HG03139 (cell line): ENCODE data around the gene SLC38A9.
"Not testable (repeated sequence)": the region's sequence is repeated elsewhere in the genome, so short reads cannot be mapped to it uniquely, and the experiment has no call there.

Source experiments
- ATAC-seq: cut with Tn5 transposase; IDR thresholded peaks from one replicate; pipeline ENCODE4 v1.9.1; 2021; ENCODE audit not compliant: unreplicated experiment

SLC38A9 gene

DNA sequence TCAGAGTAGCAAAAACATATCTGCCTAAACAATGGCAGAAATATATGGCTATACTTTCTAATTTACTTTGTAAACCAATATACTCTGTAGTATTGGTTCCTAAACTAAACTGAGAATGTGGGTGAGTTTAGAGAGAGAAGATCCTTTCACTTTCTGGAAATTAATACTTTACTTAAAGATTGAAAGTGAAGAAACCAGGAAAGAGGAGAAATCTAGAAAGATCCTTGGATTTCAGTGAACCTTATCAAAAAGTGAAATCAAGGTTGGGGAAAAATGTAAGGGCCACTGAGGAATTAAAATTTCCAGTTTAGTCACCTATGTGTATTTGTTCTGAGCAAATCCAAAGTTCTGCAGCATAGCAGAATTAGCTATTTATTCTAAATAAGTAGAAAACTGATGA is 5.9 kb downstream of the SLC38A9 start:
- no peak for ATAC-seq

- no peak for ATAC-seq
Measured at GRCh38 chr5:55702598-55703345, 9.4 kb downstream of the SLC38A9 start.

- no peak for ATAC-seq
Measured at GRCh38 chr5:55701462-55702103, 10.5 kb downstream of the SLC38A9 start.

- ATAC-seq: no peak
Measured at GRCh38 chr5:55700745-55701144, 11.4 kb downstream of the SLC38A9 start.

- no peak for ATAC-seq
Measured at GRCh38 chr5:55699041-55699688, 13.0 kb downstream of the SLC38A9 start.

- ATAC-seq: not testable (repeated sequence)
Measured at GRCh38 chr5:55696704-55697103, 15.4 kb downstream of the SLC38A9 start.

DNA sequence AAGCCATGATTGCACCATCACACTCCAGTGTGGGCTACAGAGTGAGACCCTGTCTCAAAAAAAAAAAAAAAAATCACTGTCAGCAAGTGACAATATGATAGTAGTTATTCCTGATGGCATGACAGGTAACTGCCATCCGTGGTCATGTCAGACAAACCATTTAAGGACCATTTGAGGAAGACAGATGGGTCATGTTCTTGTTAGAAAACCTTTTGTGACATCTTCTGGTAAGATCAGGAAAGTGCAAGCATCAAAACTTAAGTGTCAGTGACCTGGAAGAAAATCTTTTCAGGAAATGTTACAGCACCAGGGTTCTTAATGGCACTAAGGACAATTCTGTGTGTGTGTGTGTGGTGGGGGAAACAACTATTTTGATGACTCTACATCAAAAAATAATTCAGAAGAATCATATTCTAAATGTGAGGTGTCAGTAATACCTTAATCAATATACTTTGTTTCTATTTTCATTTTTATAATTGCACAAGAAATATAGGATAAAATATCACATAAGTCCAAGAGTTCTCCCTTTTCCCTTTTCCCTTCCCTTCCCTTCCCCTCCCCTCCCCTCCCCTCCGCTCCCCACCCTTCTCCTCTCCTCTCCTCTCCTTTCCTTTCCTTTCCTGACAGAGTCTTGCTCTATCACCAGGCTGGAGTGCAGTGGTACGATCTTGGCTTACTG is 17.8 kb downstream of the SLC38A9 start:
- no peak for ATAC-seq

- no peak for ATAC-seq
Measured at GRCh38 chr5:55692509-55692908, 19.6 kb downstream of the SLC38A9 start.

- ATAC-seq: no peak
Measured at GRCh38 chr5:55692106-55692417, 20.1 kb downstream of the SLC38A9 start.

- no peak for ATAC-seq
Measured at GRCh38 chr5:55691265-55692105, 20.6 kb downstream of the SLC38A9 start.

DNA sequence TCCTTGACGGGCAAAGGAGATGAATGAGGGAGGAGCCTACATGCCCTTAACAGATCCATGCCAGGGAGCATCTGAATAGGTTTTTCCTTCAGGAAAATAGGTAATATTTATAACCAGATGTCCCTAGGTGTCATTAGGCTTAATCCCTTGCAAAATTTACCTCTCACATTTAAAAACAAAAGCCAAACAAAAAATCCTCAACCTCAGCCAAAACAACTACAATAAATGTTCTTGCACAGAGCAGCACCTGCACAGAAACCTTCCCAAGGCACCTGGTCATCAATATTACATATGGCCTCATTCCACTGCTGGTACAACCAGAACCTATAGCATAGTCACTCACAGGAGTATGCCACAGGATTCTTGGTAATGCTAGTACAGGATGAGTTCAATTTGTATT is 30.1 kb downstream of the SLC38A9 start:
- no peak for ATAC-seq

DNA sequence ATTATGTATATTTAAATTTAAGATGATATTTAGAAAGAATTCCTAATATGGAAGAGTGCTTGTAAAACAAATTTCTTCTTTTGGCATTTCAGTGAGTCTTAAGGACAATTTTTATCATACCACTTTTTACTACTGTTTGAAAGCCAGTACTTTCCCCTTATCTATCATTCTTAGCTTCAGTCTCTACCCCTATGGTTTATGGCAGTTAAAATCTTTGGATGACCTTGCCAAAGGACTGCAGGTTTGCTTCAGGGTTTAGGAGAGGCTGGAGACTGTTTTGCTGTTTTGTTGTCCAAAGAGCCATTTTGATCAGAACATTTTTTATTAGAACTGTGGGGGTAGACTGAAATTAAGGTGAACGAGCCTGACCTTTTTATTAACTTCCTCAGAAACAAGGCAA is 30.8 kb downstream of the SLC38A9 start:
- no peak for ATAC-seq

DNA sequence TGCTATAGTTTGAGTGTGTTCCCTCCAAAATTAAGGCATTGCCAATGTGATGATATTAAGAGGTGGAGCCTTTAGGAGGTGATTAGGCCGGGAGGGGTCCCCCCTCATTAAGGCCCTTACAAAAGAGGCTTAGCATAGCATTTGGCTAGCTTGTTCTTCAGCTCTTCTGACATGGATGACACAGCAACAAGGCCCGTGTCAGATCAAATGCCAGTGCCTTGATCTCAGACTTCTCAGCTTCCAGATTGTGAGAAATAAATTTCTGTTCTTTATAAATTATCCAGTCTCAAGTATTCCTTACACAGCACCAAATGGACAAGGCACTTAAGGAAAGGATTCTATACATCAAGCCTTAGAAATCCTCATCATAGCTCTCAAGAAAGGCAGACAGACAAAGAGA is 31.8 kb downstream of the SLC38A9 start:
- no peak for ATAC-seq

DNA sequence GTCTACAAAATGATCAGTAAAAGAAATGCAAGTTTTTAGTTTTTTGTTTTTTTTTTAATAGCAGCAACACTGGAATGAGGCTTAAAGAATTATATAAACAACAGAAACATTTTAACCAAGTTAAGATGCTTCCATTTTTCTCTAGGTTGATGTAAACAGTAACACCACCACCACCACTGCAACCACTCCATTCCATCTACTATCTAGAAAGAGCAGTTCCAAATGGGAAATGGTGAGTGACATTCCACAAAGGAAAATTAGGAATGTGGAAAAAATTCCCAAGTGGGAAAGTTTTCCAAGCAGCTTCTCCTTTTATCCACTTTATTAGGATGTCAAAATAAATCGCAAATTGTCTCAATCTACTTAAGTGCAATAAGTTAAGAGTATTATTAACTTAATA is 32.6 kb downstream of the SLC38A9 start:
- ATAC-seq: no peak

DNA sequence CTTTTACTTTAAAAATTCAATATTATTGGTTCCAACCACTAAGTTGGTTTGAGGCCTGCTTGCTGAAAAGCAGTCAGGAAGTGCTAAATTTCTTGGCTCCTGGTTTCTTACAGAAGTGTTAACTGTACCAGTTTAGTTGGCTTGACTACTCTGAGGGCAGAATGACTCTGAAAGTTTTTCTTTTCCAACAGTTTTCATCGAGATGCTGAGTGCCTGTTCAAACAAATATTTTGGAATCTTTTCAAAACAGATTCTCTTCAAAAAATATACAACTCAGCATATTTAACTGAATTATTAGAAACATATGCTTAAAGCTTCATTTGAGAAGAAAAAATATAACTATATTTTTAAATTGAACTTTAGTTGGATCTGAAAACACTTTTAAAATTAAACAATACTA is 37.0 kb downstream of the SLC38A9 start:
- no peak for ATAC-seq

DNA sequence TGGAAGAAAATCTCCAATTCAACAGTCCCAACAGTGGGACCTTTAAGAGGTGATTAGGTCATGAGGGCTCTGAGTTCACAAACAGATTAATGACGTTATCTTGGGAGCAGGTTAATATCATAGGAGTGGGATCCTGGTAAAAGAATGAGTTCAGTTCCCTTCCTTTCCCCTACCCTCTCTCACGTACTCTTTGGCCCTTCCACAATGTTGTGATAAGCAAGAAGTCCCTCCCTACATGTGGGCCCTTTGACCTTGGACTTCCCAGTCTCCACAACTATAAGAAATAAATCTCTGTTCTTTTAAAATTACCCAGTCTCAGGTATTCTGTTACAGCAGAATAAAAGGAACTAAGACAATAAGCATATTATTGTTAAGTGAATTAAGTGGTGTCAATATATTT is 37.8 kb downstream of the SLC38A9 start:
- no peak for ATAC-seq

DNA sequence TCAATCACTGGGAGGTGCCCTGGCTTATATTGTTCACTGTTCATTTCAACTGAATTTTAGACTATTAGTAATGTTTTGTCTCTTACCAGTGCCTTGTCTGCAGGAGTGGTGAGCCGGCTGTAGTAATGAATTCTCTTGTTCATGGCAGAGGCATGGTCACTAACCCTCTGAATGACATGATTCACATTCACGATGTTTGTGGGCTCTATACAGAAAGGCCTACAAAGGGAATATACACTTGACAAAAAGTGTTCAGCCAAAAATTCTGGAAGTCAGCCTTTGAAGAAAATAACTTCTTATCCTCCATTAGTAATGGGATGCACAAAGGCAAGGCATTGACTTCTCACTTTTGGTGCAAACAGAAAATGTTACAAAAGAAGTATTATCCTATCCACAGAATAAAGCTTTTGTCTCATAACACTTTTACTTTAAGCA is 39.6 kb downstream of the SLC38A9 start:
- no peak for ATAC-seq

GRCh38 chr5:55671975-55672374 is 40.1 kb downstream of the SLC38A9 start:
- ATAC-seq: no peak

- ATAC-seq: no peak
Measured at GRCh38 chr5:55668356-55668755, 43.8 kb downstream of the SLC38A9 start.

GRCh38 chr5:55667938-55668337 is 44.2 kb downstream of the SLC38A9 start:
- no peak for ATAC-seq

DNA sequence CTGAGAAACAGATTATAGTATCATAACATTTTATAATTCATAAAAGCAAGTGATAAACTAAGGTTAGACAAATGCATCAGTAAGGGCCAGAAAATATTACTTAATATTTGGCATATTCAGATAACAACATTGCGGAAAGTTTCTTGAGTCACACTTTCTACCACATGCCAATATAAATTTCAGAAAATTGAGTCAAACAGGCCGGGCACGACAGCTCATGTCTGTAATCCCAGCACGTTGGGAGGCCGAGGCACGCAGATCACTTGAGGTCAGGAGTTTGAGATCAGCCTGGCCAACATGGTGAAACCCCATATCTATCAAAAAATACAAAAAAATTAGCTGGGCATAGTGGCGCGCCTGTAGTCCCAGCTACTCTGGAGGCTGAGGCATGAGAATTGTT is 47.1 kb downstream of the SLC38A9 start:
- no peak for ATAC-seq
